Inflammatory macrophage treated with lipopolysaccharide for 4 hours (primary cell): ENCODE measurements around the gene TECR.
"Not testable (repeated sequence)": the region's sequence is repeated elsewhere in the genome, so short reads cannot be mapped to it uniquely, and the experiment has no call there.

Source experiments
- DNase-seq: peaks from one replicate; pipeline ENCODE4 v3.0.0-alpha.2; 2020

Gene TECR

DNA sequence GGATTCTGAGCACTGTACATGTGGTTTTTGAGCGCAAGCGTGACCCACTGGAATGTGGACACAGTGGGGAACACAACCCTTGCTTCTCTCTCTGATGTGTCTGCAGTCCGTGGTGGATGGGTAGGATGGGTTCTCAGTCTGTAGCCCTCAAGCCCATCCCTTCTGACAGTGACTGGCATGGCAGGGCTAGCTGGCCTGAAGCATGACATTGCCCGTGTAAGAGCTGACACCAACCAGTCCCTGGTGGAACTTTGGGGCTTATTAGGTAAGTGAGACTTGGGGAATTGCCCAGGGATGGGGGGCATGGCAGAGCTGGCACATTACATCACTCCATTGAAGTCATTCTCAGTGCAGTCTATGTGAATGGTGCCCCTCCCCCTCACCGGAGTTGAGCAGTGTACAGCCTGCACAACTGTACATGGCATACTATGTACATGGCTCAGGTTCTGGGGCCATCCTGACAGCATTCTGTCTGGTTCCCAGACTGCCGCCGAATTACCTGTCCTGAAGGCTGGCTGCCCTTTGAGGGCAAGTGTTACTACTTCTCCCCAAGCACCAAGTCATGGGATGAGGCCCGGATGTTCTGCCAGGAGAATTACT is 70.3 kb downstream of the TECR start:
- DNase-seq: no peak

DNA sequence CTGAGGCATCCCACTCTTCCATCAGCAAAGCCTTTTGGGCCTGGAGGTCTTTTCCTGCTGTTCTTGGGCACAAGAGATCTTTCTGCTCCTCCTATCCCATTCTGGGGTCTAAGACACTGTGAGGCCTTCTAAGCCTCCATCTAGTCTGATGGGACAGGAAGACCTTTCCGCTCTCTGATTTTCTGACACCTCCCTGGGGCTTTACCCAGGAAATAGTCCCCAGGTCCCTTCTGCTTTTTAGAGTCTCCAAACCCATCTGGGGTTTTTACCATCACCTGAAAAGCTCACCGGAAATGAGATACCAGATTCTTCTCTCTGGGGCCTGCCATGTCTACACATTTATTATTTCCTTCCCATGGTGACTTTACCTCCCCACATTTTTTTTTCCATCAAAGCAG is 74.6 kb downstream of the TECR start:
- no peak for DNase-seq

DNA sequence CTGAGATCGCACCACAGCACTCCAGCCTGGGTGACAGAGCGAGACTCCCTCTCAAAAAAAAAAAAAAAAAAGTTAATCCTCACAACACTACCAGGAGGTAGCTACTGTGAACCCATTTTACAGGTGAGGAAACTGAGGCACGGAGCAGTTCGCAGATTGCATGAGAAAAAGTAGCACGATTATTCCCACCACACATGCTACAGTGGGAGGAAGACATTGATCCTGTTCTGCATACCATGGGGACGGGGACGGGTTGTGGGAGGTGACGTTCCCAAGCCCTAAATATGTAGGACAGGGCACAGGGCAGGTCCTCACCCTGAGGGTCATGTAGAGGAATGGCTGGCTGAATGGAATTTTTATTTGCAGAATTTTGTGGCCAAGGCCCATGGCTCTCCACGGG is 77.2 kb downstream of the TECR start:
- no peak for DNase-seq

DNA sequence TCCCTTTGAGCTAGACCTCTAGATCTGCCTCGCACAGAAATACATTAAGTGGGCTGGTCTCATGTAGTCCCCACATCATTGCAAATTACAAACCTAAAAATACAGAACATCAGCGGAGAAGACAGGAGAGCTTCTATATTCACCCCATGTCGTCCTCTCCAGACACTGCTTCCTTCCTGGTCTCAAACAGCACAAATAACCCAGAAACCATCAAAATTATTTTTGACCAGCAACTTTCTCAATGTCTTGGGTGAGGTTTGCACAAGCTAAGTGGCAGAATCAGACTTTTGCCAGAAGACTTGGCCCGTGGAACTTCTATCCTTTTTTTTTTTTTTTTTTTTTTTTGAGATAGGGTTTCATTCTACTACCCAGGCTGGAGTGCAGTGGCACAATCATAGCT is 81.7 kb downstream of the TECR start:
- no peak for DNase-seq

DNA sequence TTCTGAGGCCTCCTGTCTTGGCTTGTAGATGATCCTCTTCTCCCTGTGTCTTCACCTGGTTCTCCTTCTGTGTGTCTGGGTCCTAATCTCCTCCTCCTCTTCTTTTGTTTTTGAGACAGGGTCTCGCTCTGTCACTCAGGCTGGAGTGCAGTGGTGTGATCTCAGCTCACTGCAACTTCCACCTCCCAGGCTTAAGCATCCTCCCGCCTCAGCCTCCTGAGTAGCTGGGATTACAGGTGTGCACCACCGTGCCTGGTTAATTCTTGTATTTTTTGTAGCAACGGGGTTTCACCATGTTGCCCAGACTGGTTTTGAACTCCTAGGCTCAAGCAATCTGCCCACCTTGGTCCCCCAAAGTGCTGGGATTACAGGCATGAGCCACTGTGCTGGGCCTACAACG is 82.8 kb downstream of the TECR start:
- DNase-seq: not testable (repeated sequence)

DNA sequence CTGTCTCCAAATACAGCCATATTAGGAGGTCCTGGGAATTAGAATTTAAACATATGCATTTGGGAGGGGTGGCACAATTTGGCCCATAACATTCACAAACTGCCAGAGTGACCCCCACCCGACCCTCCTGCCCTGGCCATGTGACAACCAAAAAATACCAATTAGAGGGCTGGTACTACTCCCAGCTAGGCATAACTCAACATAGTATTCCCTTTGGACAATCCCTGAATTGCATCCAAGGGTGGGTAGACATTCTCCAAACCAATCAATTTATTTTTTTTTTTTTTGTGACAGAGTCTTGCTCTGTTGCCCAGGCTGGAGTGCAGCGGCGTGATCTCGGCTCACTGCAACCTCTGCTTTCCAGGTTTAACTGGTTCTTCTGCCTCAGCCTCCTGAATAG is 83.3 kb downstream of the TECR start:
- DNase-seq: no peak

DNA sequence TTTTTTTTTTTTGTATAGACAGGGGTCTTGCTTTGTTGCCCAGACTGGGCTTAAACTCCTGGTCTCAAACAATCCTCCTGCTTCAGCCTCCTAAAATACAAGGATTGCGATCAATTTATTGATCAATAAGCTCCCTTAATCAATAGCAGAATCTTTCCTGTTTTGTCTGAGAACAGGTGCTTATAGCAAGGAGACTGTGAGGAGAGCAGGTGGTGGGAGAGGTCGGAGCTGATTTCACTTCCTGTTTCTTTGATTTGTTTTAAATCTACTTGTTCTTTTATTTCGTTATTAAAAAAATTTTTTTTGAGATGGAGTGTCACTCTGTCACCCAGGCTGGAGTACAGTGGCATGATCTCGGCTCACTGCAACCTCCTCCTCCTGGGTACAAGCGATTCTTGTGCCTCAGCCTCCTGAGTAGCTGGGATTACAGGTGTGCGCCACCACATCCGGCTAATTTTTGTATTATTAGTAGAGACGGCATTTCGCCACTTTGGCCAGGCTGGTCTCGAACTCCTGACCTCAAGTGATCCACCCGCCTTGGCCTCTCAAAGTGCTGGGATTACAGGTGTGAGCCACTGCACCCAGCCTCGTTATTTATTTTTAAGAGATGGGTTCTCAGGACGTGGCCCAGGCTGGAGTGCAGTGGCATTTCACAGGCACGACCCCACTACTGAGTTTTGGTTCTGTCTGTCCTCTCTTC is 84.2 kb downstream of the TECR start:
- not testable (repeated sequence) for DNase-seq

DNA sequence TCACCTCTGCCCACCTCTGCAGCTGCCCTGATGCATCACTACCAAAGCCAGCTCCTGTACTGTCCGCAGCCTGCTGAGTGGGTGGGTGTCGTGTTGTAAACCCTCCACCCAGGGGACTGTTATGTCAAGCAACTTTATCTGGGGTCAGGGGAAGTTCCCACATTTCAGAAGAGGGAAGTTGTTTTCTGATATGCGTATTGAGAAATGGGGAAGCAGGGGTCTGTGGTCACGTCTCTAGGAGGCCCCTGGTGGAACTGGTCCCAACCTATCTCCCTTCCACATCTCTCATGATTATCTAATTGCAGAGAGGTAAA is 84.7 kb downstream of the TECR start:
- peak; percentile 96 for DNase-seq
